ENCODE results near the gene ZNF554. TPM values are rescaled to one million over a fixed set of nuclear protein-coding genes. Genes with fewer than 3 reads are reported as not detected.

Gene ZNF554
- total and polyA plus RNA-seq, 5 donors from 2014 or later = 1.8 to 6.1 (median 3.3) TPM

DNA sequence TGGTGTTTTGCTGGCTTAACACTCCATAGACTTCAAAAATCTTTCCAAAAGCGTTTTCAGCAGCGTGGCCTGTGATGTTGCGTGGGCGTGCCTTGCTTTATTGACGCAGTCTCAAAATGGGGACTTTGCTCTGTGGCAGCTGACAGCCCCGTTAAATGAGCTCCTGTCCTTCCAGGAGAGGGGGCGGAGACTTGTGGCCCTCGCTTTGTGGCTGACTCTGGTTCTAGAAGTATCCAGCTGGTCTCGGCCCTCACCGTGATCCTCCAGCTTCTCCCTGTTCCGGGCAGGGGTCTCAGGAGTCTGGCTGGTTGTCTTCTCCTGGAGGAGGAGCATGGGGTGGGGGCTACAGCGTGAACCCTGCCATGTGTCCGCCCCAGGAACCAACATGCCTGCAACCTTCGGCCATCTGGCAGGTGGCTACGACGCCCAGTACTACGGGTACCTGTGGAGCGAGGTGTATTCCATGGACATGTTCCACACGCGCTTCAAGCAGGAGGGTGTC, 8.4 kb upstream of the ZNF554 start:
- Histone ChIP-seq H3K4me3 (ENCODE audit: low read depth, low read length) (no peak overlapping the region), H3K27ac (ENCODE audit: insufficient read depth, low read length, poor library complexity, severe bottlenecking) (no peak overlapping the region), H3K9me3 (ENCODE audit: control insufficient read depth in 2 of 2, low read length in 2 of 2) (no peaks in the 10 kb centered on the region), H3K27me3 (ENCODE audit: control insufficient read depth, insufficient read depth, low read length) (no peaks in the 10 kb centered on the region), H3K36me3 (ENCODE audit: control insufficient read depth, insufficient read depth, low read length) (peaks cover 16% of the 10 kb centered on the region), H3K4me1 (ENCODE audit: control insufficient read depth, insufficient read depth, low read length, poor library complexity, severe bottlenecking) (no peaks in the 10 kb centered on the region)
- Mint-ChIP-seq H3K4me1 (no peaks in the 10 kb centered on the region), H3K9me3 (no peaks in the 10 kb centered on the region), H3K27me3 (no peaks in the 10 kb centered on the region), H3K4me3 (no peak overlapping the region), H3K36me3 (peaks cover 8% of the 10 kb centered on the region), H3K27ac (no peak overlapping the region)
- DNase-seq (no peak), ATAC-seq (ENCODE audit: low read depth in 2 of 2) (no peak)

DNA sequence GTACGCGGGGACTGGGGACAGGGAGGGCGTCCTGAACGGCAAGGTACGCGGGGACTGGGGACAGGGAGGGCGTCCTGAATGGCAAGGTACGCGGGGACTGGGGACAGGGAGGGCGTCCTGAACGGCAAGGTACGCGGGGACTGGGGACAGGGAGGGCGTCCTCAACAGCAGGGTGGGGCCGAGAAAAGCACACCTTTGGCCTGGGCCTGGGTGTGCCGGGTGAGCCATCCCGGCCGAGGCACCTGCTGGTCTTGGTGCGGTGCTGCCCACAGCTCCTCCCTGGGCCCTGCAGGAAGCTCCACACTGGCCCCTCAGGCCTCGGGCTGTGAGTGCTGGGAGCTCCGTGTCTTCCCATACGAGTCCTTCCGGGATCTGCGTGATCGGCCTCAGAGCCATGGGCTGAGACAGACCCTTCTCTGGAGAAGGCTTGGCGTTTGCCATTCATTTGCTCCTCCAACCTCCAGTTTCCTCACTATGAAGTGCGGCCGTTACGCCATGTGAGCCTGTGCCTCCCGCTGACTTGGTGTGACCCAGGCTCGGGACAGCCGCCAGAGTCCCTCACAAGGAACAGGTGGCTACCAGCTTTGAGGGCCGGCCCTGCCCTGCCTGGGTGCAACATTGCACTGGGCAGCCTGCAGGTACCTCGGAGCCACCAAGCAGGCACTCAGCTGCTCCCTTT, 7.8 kb upstream of the ZNF554 start:
- no peak overlapping the region for H3K27ac ChIP-seq (ENCODE audit: insufficient read depth, low read length, poor library complexity, severe bottlenecking)
- H3K27me3 ChIP-seq (ENCODE audit: control insufficient read depth, insufficient read depth, low read length) = no peaks in the 10 kb centered on the region
- H3K36me3 ChIP-seq (ENCODE audit: control insufficient read depth, insufficient read depth, low read length) = peaks cover 16% of the 10 kb centered on the region
- no peaks in the 10 kb centered on the region for H3K9me3 Mint-ChIP-seq
- H3K4me3 Mint-ChIP-seq = no peak overlapping the region
- H3K4me1 Mint-ChIP-seq = no peaks in the 10 kb centered on the region
- no peaks in the 10 kb centered on the region for H3K4me1 ChIP-seq (ENCODE audit: control insufficient read depth, insufficient read depth, low read length, poor library complexity, severe bottlenecking)
- ATAC-seq (ENCODE audit: low read depth in 2 of 2) (no peak), DNase-seq (no peak)
- H3K36me3 Mint-ChIP-seq = peaks cover 8% of the 10 kb centered on the region
- H3K9me3 ChIP-seq (ENCODE audit: control insufficient read depth in 2 of 2, low read length in 2 of 2) = no peaks in the 10 kb centered on the region
- no peaks in the 10 kb centered on the region for H3K27me3 Mint-ChIP-seq
- H3K4me3 ChIP-seq (ENCODE audit: low read depth, low read length) = no peak overlapping the region
- H3K27ac Mint-ChIP-seq = no peak overlapping the region

DNA sequence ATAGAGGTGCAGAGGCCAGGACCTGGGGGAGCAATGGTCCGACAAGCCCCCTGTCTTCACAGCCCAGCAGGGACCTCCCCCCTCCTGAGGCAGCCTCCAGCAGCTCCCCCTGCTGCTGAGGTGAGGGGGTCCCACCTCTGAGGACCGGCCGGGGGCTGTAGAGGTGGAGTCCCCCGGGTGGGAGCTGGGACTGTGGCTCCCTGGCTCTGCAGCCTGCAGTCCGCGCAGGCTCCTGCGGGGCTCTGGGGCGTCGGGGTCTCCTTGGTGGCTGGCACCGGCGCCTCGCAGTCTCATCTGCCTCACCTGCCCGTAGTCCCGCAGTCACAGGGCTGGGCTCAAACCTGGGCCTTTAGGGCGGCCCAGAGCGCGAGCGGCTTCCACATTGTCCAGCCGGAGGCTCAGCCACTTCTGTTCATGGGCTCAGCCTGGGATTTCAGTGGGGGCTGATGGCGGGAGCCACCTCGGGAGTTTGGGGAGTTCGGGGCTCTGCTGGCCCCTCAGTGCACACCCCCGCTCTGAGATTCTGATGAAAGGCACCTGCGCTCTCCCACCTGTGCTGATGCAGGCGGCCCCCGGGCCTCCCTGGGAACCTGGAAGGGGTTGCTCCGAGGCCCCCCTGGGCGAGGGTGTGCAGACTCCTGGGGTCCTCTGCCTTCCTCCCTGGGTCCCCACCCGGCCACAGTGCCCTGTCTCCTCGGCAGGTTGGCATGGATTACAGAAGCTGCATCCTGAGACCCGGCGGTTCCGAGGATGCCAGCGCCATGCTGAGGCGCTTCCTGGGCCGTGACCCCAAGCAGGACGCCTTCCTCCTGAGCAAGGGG, 7.0 kb upstream of the ZNF554 start:
- DNase-seq (no peak), ATAC-seq (ENCODE audit: low read depth in 2 of 2) (no peak)
- H3K9me3 Mint-ChIP-seq = no peaks in the 10 kb centered on the region
- H3K27ac Mint-ChIP-seq = peak overlapping the region in 1 of 3 donors; percentile 48
- no peak overlapping the region for H3K27ac ChIP-seq (ENCODE audit: insufficient read depth, low read length, poor library complexity, severe bottlenecking)
- peaks cover 8% of the 10 kb centered on the region for H3K36me3 Mint-ChIP-seq
- H3K4me1 ChIP-seq (ENCODE audit: control insufficient read depth, insufficient read depth, low read length, poor library complexity, severe bottlenecking) = no peaks in the 10 kb centered on the region
- H3K4me3 Mint-ChIP-seq = no peak overlapping the region
- H3K4me3 ChIP-seq (ENCODE audit: low read depth, low read length) = no peak overlapping the region
- peaks cover 11% of the 10 kb centered on the region for H3K36me3 ChIP-seq (ENCODE audit: control insufficient read depth, insufficient read depth, low read length)
- no peaks in the 10 kb centered on the region for H3K27me3 ChIP-seq (ENCODE audit: control insufficient read depth, insufficient read depth, low read length)
- no peaks in the 10 kb centered on the region for H3K4me1 Mint-ChIP-seq
- H3K9me3 ChIP-seq (ENCODE audit: control insufficient read depth in 2 of 2, low read length in 2 of 2) = no peaks in the 10 kb centered on the region
- no peaks in the 10 kb centered on the region for H3K27me3 Mint-ChIP-seq

DNA sequence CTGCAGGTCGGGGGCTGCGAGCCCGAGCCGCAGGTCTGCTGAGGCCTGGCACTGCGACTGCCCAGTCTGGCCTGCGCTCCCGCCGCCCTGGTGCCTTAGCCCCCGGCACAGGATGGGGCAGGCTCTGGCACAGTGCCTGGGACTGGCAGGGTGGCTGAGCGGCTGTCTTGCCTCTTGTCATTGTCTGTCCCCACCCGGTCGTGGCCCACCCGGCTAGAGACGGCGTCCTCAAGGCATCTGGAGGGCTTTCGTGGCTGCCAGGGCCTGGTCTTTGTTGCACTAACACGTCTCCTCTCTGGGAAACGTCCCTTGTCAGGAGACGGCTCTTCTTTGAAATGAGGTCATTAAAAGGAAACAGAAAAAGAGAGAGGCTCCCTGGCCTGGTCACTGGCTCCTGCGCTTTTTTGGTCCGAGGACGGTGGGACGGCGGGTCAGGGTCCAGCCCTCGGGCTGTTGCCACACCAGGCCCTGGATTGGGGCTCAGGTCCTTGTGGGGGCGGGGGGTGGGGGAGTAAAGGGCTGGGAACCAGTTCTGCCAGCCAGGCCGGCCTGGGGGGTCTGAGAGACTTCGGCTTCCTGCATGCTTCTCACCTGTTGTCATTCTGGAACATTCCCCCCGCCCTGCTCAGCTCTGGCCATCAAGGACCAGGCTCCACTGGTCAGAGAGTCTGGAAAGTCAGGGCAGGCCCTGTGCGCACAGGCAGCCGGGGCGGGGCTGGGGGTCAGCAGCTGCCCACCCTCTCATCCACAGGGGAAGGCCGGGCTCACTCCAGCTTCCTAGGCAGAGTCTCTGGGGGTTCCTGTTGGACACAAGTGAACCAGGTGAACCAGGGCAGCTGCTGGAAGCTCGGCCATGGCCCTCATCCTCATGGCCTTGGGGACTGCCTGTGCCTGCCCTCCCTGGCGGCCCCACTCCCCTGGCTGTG, 6.2 kb upstream of the ZNF554 start:
- Histone ChIP-seq H3K27ac (ENCODE audit: insufficient read depth, low read length, poor library complexity, severe bottlenecking) (no peak overlapping the region), H3K4me3 (ENCODE audit: low read depth, low read length) (no peak overlapping the region), H3K4me1 (ENCODE audit: control insufficient read depth, insufficient read depth, low read length, poor library complexity, severe bottlenecking) (no peaks in the 10 kb centered on the region), H3K27me3 (ENCODE audit: control insufficient read depth, insufficient read depth, low read length) (no peaks in the 10 kb centered on the region), H3K9me3 (ENCODE audit: control insufficient read depth in 2 of 2, low read length in 2 of 2) (no peaks in the 10 kb centered on the region), H3K36me3 (ENCODE audit: control insufficient read depth, insufficient read depth, low read length) (peaks cover 11% of the 10 kb centered on the region)
- DNase-seq (no peak), ATAC-seq (ENCODE audit: low read depth in 2 of 2) (no peak)
- Mint-ChIP-seq H3K4me3 (no peak overlapping the region), H3K36me3 (peaks cover 7% of the 10 kb centered on the region), H3K9me3 (no peaks in the 10 kb centered on the region), H3K27ac (no peak overlapping the region), H3K27me3 (no peaks in the 10 kb centered on the region), H3K4me1 (no peaks in the 10 kb centered on the region)

DNA sequence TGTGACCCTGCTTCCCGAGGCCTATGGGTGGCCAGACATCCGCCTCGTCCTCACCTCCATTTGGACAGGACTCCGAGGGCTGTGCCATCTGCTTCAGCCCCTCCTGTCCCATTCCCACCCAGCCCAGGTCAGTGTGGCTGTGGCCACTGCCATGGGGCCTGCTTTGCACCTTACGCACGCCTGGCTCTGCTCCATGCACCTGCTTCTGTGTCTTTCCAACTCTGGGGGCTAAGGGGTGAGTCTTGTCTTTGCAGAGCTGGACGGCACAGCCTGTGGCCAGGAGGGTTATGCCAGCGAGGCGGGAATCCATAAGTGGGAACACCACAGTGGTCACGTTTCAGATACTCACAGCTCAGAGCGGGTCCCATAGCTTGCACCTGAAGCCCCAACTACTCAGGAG, 5.2 kb upstream of the ZNF554 start:
- no peak for ATAC-seq (ENCODE audit: low read depth in 2 of 2)
- no peak overlapping the region for H3K27ac ChIP-seq (ENCODE audit: insufficient read depth, low read length, poor library complexity, severe bottlenecking)
- DNase-seq = no peak

DNA sequence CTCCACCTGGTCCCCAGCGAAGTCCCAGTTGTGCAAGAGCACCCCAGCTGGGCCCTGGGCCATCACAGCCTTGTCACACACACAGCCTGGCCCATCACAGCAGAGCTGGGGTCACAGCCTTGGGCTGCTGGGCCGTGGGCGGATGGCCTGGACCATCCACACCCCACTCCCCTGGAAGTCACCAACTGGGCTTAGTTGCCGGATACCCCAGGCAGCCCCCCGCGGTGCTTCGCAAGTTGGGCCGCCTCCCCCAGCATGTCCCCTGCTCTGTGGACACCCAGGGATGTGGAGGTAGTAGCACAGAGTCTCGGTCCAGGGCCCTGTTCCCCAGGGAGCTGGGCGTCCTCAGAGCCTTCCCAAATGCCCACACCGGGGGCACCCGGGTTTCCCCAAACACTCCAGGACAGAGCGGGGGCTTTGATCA, 4.5 kb upstream of the ZNF554 start:
- DNase-seq (no peak), ATAC-seq (ENCODE audit: low read depth in 2 of 2) (no peak)
- Mint-ChIP-seq H3K36me3 (no peaks in the 10 kb centered on the region), H3K4me3 (no peak overlapping the region), H3K27ac (no peak overlapping the region), H3K27me3 (no peaks in the 10 kb centered on the region), H3K4me1 (peaks cover 0 to 1% (median 0%) of the 10 kb centered on the region in 4 donors), H3K9me3 (no peaks in the 10 kb centered on the region)
- H3K36me3 ChIP-seq (ENCODE audit: control insufficient read depth, insufficient read depth, low read length) = peaks cover 3% of the 10 kb centered on the region
- H3K27ac ChIP-seq (ENCODE audit: insufficient read depth, low read length, poor library complexity, severe bottlenecking) = no peak overlapping the region
- H3K4me1 ChIP-seq (ENCODE audit: control insufficient read depth, insufficient read depth, low read length, poor library complexity, severe bottlenecking) = peaks cover 3% of the 10 kb centered on the region
- H3K27me3 ChIP-seq (ENCODE audit: control insufficient read depth, insufficient read depth, low read length) = no peaks in the 10 kb centered on the region
- no peak overlapping the region for H3K4me3 ChIP-seq (ENCODE audit: low read depth, low read length)
- H3K9me3 ChIP-seq (ENCODE audit: control insufficient read depth in 2 of 2, low read length in 2 of 2) = no peaks in the 10 kb centered on the region

More for the DNA sequence above, 5.2 kb upstream of the ZNF554 start:
- Histone ChIP-seq H3K27me3 (ENCODE audit: control insufficient read depth, insufficient read depth, low read length) (no peaks in the 10 kb centered on the region), H3K4me3 (ENCODE audit: low read depth, low read length) (no peak overlapping the region), H3K9me3 (ENCODE audit: control insufficient read depth in 2 of 2, low read length in 2 of 2) (no peaks in the 10 kb centered on the region), H3K36me3 (ENCODE audit: control insufficient read depth, insufficient read depth, low read length) (peaks cover 5% of the 10 kb centered on the region), H3K4me1 (ENCODE audit: control insufficient read depth, insufficient read depth, low read length, poor library complexity, severe bottlenecking) (no peaks in the 10 kb centered on the region)
- Mint-ChIP-seq H3K36me3 (no peaks in the 10 kb centered on the region), H3K27me3 (no peaks in the 10 kb centered on the region), H3K4me3 (no peak overlapping the region), H3K27ac (no peak overlapping the region), H3K9me3 (no peaks in the 10 kb centered on the region), H3K4me1 (no peaks in the 10 kb centered on the region)

DNA sequence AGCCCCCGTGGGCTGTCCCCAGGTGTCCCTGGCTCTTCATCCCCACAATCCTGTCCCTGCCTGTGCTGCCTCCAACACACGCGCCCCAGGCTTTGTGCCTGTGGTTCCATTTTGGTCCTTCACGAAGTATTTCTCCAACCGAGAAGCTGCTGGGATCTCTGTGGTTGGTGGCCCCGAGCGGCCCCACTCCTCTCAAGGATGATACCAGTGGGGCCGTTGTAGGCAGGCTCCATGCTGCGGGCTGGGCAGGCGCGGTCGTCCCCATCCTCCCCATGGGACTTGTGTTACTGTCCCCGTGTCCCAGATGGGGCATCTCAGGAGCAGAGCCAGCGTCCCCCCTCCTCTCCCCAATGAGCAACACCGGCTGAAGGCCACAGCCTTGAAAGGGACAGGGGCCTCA, 3.7 kb upstream of the ZNF554 start:
- Histone ChIP-seq H3K27ac (ENCODE audit: insufficient read depth, low read length, poor library complexity, severe bottlenecking) (no peak overlapping the region), H3K36me3 (ENCODE audit: control insufficient read depth, insufficient read depth, low read length) (peaks cover 3% of the 10 kb centered on the region), H3K4me1 (ENCODE audit: control insufficient read depth, insufficient read depth, low read length, poor library complexity, severe bottlenecking) (peaks cover 10% of the 10 kb centered on the region), H3K9me3 (ENCODE audit: control insufficient read depth in 2 of 2, low read length in 2 of 2) (no peaks in the 10 kb centered on the region), H3K27me3 (ENCODE audit: control insufficient read depth, insufficient read depth, low read length) (no peaks in the 10 kb centered on the region), H3K4me3 (ENCODE audit: low read depth, low read length) (no peak overlapping the region)
- H3K27me3 Mint-ChIP-seq = no peaks in the 10 kb centered on the region
- no peaks in the 10 kb centered on the region for H3K36me3 Mint-ChIP-seq
- ATAC-seq (ENCODE audit: low read depth in 2 of 2) = no peak
- no peak for DNase-seq
- H3K4me1 Mint-ChIP-seq = peaks cover 0 to 8% (median 0%) of the 10 kb centered on the region in 4 donors
- no peaks in the 10 kb centered on the region for H3K9me3 Mint-ChIP-seq
- peak overlapping the region in 1 of 3 donors; percentile 38 for H3K27ac Mint-ChIP-seq
- H3K4me3 Mint-ChIP-seq = no peak overlapping the region
